ENCODE data around the gene CYP4A22. TPM values are rescaled to one million over a fixed set of nuclear protein-coding genes. Genes with fewer than 3 reads are reported as not detected.
A peak's percentile ranks its signal among the peaks of the same experiment; 100 is the strongest.
"Not testable (repeated sequence)": the region's sequence is repeated elsewhere in the genome, so short reads cannot be mapped to it uniquely, and the experiment has no call there.

The CYP4A22 gene
- polyA plus RNA-seq, 2 of the 4 experiments (the other 2 are of a cell fraction): not detected

DNA sequence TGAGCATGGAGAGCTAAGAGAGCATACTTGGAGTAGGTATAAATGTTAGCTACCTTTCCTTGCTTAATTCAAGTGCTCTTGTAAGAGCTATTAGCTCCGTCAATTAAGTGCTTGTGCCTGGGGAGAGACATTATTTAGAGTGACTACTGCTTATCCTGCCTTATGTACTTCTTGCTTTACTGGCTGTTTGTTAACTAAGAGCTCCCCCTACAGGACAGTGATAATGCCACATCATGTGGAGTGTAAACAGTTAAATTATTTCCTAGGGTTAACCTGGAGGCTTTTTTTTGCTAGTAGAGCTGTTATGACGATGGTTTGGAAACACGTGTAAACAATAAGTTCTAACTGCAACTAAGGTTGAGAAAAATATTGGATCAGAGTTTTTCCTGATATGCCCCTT is 45.8 kb upstream of the CYP4A22 start:
- TF ChIP-seq CTCF (IDR thresholded peaks at IDR 0.05): peak; percentile 48; the same call in 1 of the 3 replicates
- peak in 1 of 2 experiments; percentile 18; a peak in 1 of 5 replicates for TF ChIP-seq RAD21 (conservative IDR thresholded peaks at IDR 0.05 in 1 of 2, IDR thresholded peaks at IDR 0.05 in 1 of 2)
- peak in 1 of 2 experiments; percentile 48; a peak in 2 of 6 replicates for ATAC-seq
- DNase-seq (ENCODE audit: low read depth in 1 of 2, low spot score in 1 of 2); H3K4me1 ChIP-seq; H3K9me3 ChIP-seq; POLR2A ChIA-PET; CTCF ChIA-PET; H3K4me2 ChIP-seq; H3K4me3 ChIP-seq; FAIRE-seq; H3K27ac ChIP-seq: not testable (repeated sequence)
- WGBS (ENCODE audit: missing lambda C conversion rate): 0% methylated on average over 3 of the region's 3 CpGs

DNA sequence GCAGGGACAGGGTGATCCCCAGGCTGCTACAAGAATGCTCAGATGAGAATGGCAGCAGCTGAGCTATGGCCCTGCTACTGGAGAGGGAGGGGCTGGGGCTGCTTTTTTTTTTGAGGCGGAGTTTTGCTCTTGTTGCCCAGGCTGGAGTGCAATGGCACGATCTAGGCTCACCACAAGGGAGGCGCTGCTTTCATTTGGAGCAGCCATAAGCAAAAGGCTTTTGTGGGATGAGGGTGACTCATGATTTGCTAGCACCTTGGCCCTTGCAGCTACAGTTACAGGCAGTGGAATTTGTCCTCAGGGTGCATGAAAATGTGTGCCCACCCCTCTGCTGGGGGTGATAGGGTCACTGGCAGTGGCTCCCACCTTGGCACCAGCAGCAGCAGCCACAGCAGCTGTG is 32.4 kb upstream of the CYP4A22 start:
- no peak for ATAC-seq
- POLR2A ChIA-PET: no interaction called here
- no peak for DNase-seq (ENCODE audit: low read depth in 1 of 2, low spot score in 1 of 2)
- Histone ChIP-seq H3K9me3 (no peaks in the 10 kb centered on the region), H3K4me1 (no peaks in the 10 kb centered on the region), H3K27ac (no peak overlapping the region), H3K4me2 (no peak overlapping the region), H3K4me3 (no peak overlapping the region)
- CTCF ChIA-PET: interaction anchor here (0.6 kb wide), 1 partner anchor 1308 kb away, joined by 4 read pairs; no protein-coding TSS in a partner anchor
- WGBS (ENCODE audit: missing lambda C conversion rate): no CpG with 5 or more reads among the region's 3 CpGs
- FAIRE-seq: no peak
- no peak for TF ChIP-seq JUN (IDR thresholded peaks at IDR 0.05)
- TF ChIP-seq ZC3H11A (IDR thresholded peaks at IDR 0.05): no peak
- TF ChIP-seq MAFK (IDR thresholded peaks at IDR 0.05; ENCODE audit: partially characterized antibody): no peak
- TF ChIP-seq CHD2 (IDR thresholded peaks at IDR 0.05; ENCODE audit: low read length, partially characterized antibody): no peak
- no peak for TF ChIP-seq FOXS1 (CRISPR knock-in tag; IDR thresholded peaks at IDR 0.05)
- TF ChIP-seq SREBF2 (IDR thresholded peaks at IDR 0.05): no peak
- TF ChIP-seq ELK1 (IDR thresholded peaks at IDR 0.05; ENCODE audit: low read depth, low read length): no peak
- no peak for TF ChIP-seq HEYL (CRISPR knock-in tag; IDR thresholded peaks at IDR 0.05)
- no peak for TF ChIP-seq RNF2 (IDR thresholded peaks at IDR 0.05; ENCODE audit: borderline replicate concordance, low read depth)
- TF ChIP-seq RFX5 (IDR thresholded peaks at IDR 0.05): no peak
- TF ChIP-seq POLR2A (IDR thresholded peaks at IDR 0.05; ENCODE audit: low read length): no peak
- no peak for TF ChIP-seq TFCP2L1 (CRISPR knock-in tag; IDR thresholded peaks at IDR 0.05)

DNA sequence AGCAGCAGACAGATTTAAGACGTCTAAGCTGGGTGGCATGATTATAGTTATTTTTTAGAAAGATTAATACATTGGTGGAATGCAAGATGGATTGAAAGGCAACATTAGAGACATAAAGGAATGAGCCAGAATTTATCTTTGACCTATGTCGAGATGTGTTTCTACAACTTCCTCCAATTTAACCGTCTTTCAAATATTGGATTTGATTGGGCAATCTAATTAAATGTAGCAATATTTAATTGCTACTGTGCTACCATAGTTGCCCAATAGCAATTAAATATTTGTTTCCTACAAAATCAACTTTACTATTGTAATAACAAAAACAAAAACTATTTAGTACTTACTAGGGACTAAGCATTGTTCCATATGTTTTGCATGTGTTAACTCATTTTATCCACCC is 30.4 kb upstream of the CYP4A22 start:
- ChIA-PET POLR2A (no interaction called here), CTCF (no interaction called here)
- no peak for FAIRE-seq
- H3K27ac ChIP-seq: no peak overlapping the region
- H3K4me1 ChIP-seq: no peaks in the 10 kb centered on the region
- no peak for ATAC-seq
- DNase-seq (ENCODE audit: low read depth in 1 of 2, low spot score in 1 of 2): no peak
- H3K4me3 ChIP-seq: no peak overlapping the region
- H3K9me3 ChIP-seq: no peaks in the 10 kb centered on the region
- H3K4me2 ChIP-seq: no peak overlapping the region
- WGBS (ENCODE audit: missing lambda C conversion rate): 64% methylated on average over 3 of the region's 3 CpGs
- TF ChIP-seq HEYL (CRISPR knock-in tag; IDR thresholded peaks at IDR 0.05): no peak
- TF ChIP-seq HOXB13 (CRISPR knock-in tag; IDR thresholded peaks at IDR 0.05; ENCODE audit: low read depth): no peak
- no peak for TF ChIP-seq REST (IDR thresholded peaks at IDR 0.05)
- no peak for TF ChIP-seq HES2 (IDR thresholded peaks at IDR 0.05)
- TF ChIP-seq NFE2L2 (conservative IDR thresholded peaks at IDR 0.05; ENCODE audit: low read length): no peak
- no peak for TF ChIP-seq ELK1 (IDR thresholded peaks at IDR 0.05; ENCODE audit: low read depth, low read length)
- TF ChIP-seq, protein P1, sequence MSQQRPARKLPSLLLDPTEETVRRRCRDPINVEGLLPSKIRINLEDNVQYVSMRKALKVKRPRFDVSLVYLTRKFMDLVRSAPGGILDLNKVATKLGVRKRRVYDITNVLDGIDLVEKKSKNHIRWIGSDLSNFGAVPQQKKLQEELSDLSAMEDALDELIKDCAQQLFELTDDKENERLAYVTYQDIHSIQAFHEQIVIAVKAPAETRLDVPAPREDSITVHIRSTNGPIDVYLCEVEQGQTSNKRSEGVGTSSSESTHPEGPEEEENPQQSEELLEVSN (IDR thresholded peaks at IDR 0.05; ENCODE audit: borderline replicate concordance, low read depth): no peak
- no peak for TF ChIP-seq ZNF302 (CRISPR knock-in tag; IDR thresholded peaks at IDR 0.05)
- TF ChIP-seq JUN (IDR thresholded peaks at IDR 0.05): no peak
- no peak for TF ChIP-seq JUNB (IDR thresholded peaks at IDR 0.05)
- TF ChIP-seq USF2 (IDR thresholded peaks at IDR 0.05): no peak
- no peak for TF ChIP-seq HOXB5 (CRISPR knock-in tag; IDR thresholded peaks at IDR 0.05)
- TF ChIP-seq RAD21 (conservative IDR thresholded peaks at IDR 0.05 in 1 of 2, IDR thresholded peaks at IDR 0.05 in 1 of 2): no peak
- no peak for TF ChIP-seq RNF2 (IDR thresholded peaks at IDR 0.05; ENCODE audit: borderline replicate concordance, low read depth)

Data from A549 (cell line).